Sigmoid colon (tissue), 4 donors: ENCODE results near the gene LEFTY2.

ENCODE experiments used
- CTCF ChIP-seq, 4 experiments: fragments of 450-650 bp in 3 of 4; fragments of 200-600 bp in 1 of 4; IDR thresholded peaks; one replicate each; pipeline ENCODE4 v1.5.1; 2016 to 2019; ENCODE audit warnings: antibody characterized with exemption in 4 of 4, mild to moderate bottlenecking in 3 of 4, moderate library complexity in 2 of 4
- POLR2AphosphoS5 ChIP-seq, 4 donors: sonication (generic); formaldehyde crosslinking; IDR thresholded peaks; one replicate each; pipeline ENCODE4 v1.6.1; 2017; ENCODE audit warnings: antibody characterized with exemption in 4 of 4

DNA sequence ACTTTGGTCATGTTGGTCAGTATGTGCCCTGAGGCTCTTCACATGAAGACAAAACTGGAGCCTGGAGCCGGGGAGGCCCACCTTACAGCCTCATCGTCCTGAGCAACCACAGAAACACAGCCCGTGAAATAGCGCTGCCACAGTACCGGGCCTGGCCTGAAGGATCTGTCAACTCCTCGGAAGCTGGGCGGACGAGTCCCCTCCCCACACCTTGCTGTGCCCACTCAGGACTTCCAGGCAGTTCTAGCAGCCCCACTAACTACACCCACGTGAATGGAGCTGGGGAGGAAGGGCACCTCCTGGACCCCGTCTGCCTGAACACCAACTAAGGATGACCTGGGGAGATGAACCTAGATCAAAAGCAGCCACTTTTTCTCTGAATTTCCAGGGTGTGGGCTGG, 33.4 kb upstream of the LEFTY2 start:
- TF ChIP-seq CTCF (IDR thresholded peaks at IDR 0.05) = no peak
- no peak for TF ChIP-seq POLR2AphosphoS5 (IDR thresholded peaks at IDR 0.05)
